C4-2B (cell line): Measurements from ENCODE around the gene RFC1.

Source experiments
- CTCF ChIP-seq: fragments of 450-650 bp; conservative IDR thresholded peaks from 2 replicates; pipeline ENCODE4 v1.5.1; 2017; ENCODE audit warnings: mild to moderate bottlenecking
- ZFX ChIP-seq: fragments of 450-650 bp; IDR thresholded peaks from 2 replicates; pipeline ENCODE4 v1.6.1; 2017

- TF ChIP-seq CTCF (no peak), ZFX (no peak)
These were observed 62.3 kb downstream of the RFC1 start for GRCh38 chr4:39303871-39304270.
